ENCODE measurements around the gene RNF145. TPM values are rescaled to one million over a fixed set of nuclear protein-coding genes. Genes with fewer than 3 reads are reported as not detected.
"Not testable (repeated sequence)": the region's sequence is repeated elsewhere in the genome, so short reads cannot be mapped to it uniquely, and the experiment has no call there.

The RNF145 gene
- total and polyA plus RNA-seq, 4 donors = 70.0 to 240 (median 177) TPM

DNA sequence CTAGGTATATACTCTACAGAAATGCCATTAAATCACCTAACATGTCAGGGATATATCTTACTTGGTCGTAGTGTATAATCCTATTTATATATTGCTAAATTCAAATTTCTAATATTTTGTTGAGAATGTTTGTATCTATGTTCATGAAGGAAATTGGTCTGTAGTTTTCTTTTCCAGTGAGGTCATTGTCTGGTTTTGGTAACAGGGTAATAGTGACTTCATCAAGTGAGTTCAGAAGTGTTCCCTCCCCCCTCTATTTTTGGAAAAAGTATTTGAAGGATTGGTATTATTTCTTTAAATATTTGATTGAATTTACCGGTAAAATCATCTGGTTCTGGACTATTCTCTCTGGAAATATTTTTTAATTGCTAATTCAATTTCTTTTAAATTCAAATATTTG, 86.2 kb downstream of the RNF145 start:
- Histone ChIP-seq H3K4me1 (ENCODE audit: control insufficient read depth in 5 of 5, insufficient read depth in 5 of 5, low read length in 5 of 5) (no peaks in the 10 kb centered on the region), H3K9ac (ENCODE audit: insufficient read depth in 1 of 2, low read length in 2 of 2) (no peak overlapping the region), H3K36me3 (ENCODE audit: control insufficient read depth in 4 of 4, insufficient read depth in 4 of 4, low read length in 4 of 4) (no peaks in the 10 kb centered on the region), H3K27me3 (ENCODE audit: control insufficient read depth in 3 of 3, insufficient read depth in 3 of 3, low read length in 2 of 3) (no peaks in the 10 kb centered on the region), H3K27ac (ENCODE audit: low read depth in 1 of 2, low read length in 1 of 2) (no peak overlapping the region), H3K4me3 (no peak overlapping the region), H3K9me3 (ENCODE audit: control insufficient read depth in 4 of 4, insufficient read depth in 3 of 4, low read length in 3 of 4) (peaks cover 0 to 4% (median 0%) of the 10 kb centered on the region in 4 donors)
- DNase-seq = no peak
- 77 to 91% methylated on average over 2 of the region's 2 CpGs for WGBS, 2 donors
- ATAC-seq (ENCODE audit: insufficient read depth, low FRiP score) = no peak
- no peak for TF ChIP-seq CTCF (IDR thresholded peaks at IDR 0.05; ENCODE audit: control extremely low read depth, extremely low read depth)

- Histone ChIP-seq H3K4me3 (no peak overlapping the region), H3K27ac (ENCODE audit: low read depth in 1 of 2, low read length in 1 of 2) (no peak overlapping the region), H3K9me3 (ENCODE audit: control insufficient read depth in 4 of 4, insufficient read depth in 3 of 4, low read length in 3 of 4) (peaks cover 0 to 2% (median 0%) of the 10 kb centered on the region in 4 donors), H3K9ac (ENCODE audit: insufficient read depth in 1 of 2, low read length in 2 of 2) (no peak overlapping the region), H3K27me3 (ENCODE audit: control insufficient read depth in 3 of 3, insufficient read depth in 3 of 3, low read length in 2 of 3) (no peaks in the 10 kb centered on the region), H3K4me1 (ENCODE audit: control insufficient read depth in 5 of 5, insufficient read depth in 5 of 5, low read length in 5 of 5) (peaks cover 0 to 5% (median 0%) of the 10 kb centered on the region in 5 donors), H3K36me3 (ENCODE audit: control insufficient read depth in 4 of 4, insufficient read depth in 4 of 4, low read length in 4 of 4) (no peaks in the 10 kb centered on the region)
- TF ChIP-seq CTCF (IDR thresholded peaks at IDR 0.05; ENCODE audit: control extremely low read depth, extremely low read depth) = no peak
- no peak for DNase-seq
- no peak for ATAC-seq (ENCODE audit: insufficient read depth, low FRiP score)
- 88 to 93% methylated on average over 3 of the region's 3 CpGs for WGBS, 2 donors
Measured at GRCh38 chr5:159121061-159121460, 88.3 kb downstream of the RNF145 start.

GRCh38 chr5:159120446-159120845, 88.9 kb downstream of the RNF145 start:
- H3K4me1 ChIP-seq (ENCODE audit: control insufficient read depth in 5 of 5, insufficient read depth in 5 of 5, low read length in 5 of 5) = peaks cover 0 to 5% (median 0%) of the 10 kb centered on the region in 5 donors
- H3K9me3 ChIP-seq (ENCODE audit: control insufficient read depth in 4 of 4, insufficient read depth in 3 of 4, low read length in 3 of 4) = peaks cover 0 to 2% (median 0%) of the 10 kb centered on the region in 4 donors
- DNase-seq (no peak), ATAC-seq (ENCODE audit: insufficient read depth, low FRiP score) (no peak)
- WGBS, 2 donors = 55 to 58% methylated on average over 4 of the region's 4 CpGs
- no peak overlapping the region for H3K4me3 ChIP-seq
- no peak for TF ChIP-seq CTCF (IDR thresholded peaks at IDR 0.05; ENCODE audit: control extremely low read depth, extremely low read depth)
- no peaks in the 10 kb centered on the region for H3K27me3 ChIP-seq (ENCODE audit: control insufficient read depth in 3 of 3, insufficient read depth in 3 of 3, low read length in 2 of 3)
- H3K36me3 ChIP-seq (ENCODE audit: control insufficient read depth in 4 of 4, insufficient read depth in 4 of 4, low read length in 4 of 4) = no peaks in the 10 kb centered on the region
- H3K27ac ChIP-seq (ENCODE audit: low read depth in 1 of 2, low read length in 1 of 2) = no peak overlapping the region
- H3K9ac ChIP-seq (ENCODE audit: insufficient read depth in 1 of 2, low read length in 2 of 2) = no peak overlapping the region

- 72% methylated on average over 4 of the region's 4 CpGs for WGBS, 2 donors
- ATAC-seq (ENCODE audit: insufficient read depth, low FRiP score) = not testable (repeated sequence)
Measured at GRCh38 chr5:159119842-159120241, 89.5 kb downstream of the RNF145 start.

GRCh38 chr5:159118958-159119659, 90.2 kb downstream of the RNF145 start:
- not testable (repeated sequence) for H3K9ac ChIP-seq (ENCODE audit: insufficient read depth in 1 of 2, low read length in 2 of 2); DNase-seq; H3K27me3 ChIP-seq (ENCODE audit: control insufficient read depth in 3 of 3, insufficient read depth in 3 of 3, low read length in 2 of 3); ATAC-seq (ENCODE audit: insufficient read depth, low FRiP score); H3K4me3 ChIP-seq; H3K4me1 ChIP-seq (ENCODE audit: control insufficient read depth in 5 of 5, insufficient read depth in 5 of 5, low read length in 5 of 5); H3K9me3 ChIP-seq (ENCODE audit: control insufficient read depth in 4 of 4, insufficient read depth in 3 of 4, low read length in 3 of 4); H3K27ac ChIP-seq (ENCODE audit: low read depth in 1 of 2, low read length in 1 of 2); H3K36me3 ChIP-seq (ENCODE audit: control insufficient read depth in 4 of 4, insufficient read depth in 4 of 4, low read length in 4 of 4)
- 96 to 97% methylated on average over 39 of the region's 39 CpGs for WGBS, 2 donors

More at GRCh38 chr5:159119842-159120241, 89.5 kb downstream of the RNF145 start:
- DNase-seq; H3K4me1 ChIP-seq (ENCODE audit: control insufficient read depth in 5 of 5, insufficient read depth in 5 of 5, low read length in 5 of 5); H3K27me3 ChIP-seq (ENCODE audit: control insufficient read depth in 3 of 3, insufficient read depth in 3 of 3, low read length in 2 of 3); H3K9me3 ChIP-seq (ENCODE audit: control insufficient read depth in 4 of 4, insufficient read depth in 3 of 4, low read length in 3 of 4); H3K36me3 ChIP-seq (ENCODE audit: control insufficient read depth in 4 of 4, insufficient read depth in 4 of 4, low read length in 4 of 4); H3K9ac ChIP-seq (ENCODE audit: insufficient read depth in 1 of 2, low read length in 2 of 2); H3K27ac ChIP-seq (ENCODE audit: low read depth in 1 of 2, low read length in 1 of 2); H3K4me3 ChIP-seq: not testable (repeated sequence)
